Measurements from ENCODE around the gene TTC19. TPM values are rescaled to one million over a fixed set of nuclear protein-coding genes. Genes with fewer than 3 reads are reported as not detected.

Gene TTC19
- total and polyA plus RNA-seq, 2 experiments from 2014 or later = 31.8 to 46.5 TPM

DNA sequence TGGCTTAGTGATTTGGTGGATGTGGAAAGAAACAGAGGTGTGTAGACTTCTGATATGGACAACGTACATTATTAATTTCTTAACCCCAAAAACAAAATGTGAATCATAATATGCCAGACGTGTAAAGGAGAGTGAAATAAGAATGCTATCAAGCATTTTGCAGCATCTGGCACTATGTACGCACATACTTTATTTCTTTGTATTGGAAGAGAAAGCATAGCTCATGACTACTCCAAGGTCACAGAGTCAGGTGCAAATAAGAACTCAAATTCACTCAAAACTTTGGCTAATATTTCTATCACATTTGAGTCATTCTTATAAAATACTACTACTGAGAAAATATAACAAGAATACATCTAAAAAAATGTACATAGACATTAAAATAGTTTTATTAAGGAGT lies 74.8 kb downstream of the TTC19 start:
- Histone ChIP-seq H3K36me3 (replicated peaks; ENCODE audit: insufficient read depth, low read depth) (no peaks in the 10 kb centered on the region), H3K9me3 (ENCODE audit: low read depth) (no peaks in the 10 kb centered on the region), H3K27ac (no peak overlapping the region), H3K79me2 (peaks cover 2% of the 10 kb centered on the region), H3K9me2 (replicated peaks; ENCODE audit: insufficient read depth) (no peaks in the 10 kb centered on the region), H3K4me1 (ENCODE audit: insufficient read depth) (no peaks in the 10 kb centered on the region), H2AFZ (no peak overlapping the region), H3K4me2 (no peak overlapping the region), H4K20me1 (ENCODE audit: insufficient read depth, poor library complexity, severe bottlenecking) (no peaks in the 10 kb centered on the region), H3K27me3 (no peaks in the 10 kb centered on the region), H3K4me3 (no peak overlapping the region)
- WGBS (ENCODE audit: low lambda C conversion rate, missing lambda C conversion rate) = 98% methylated on average over 3 of the region's 3 CpGs
- no peak for DNase-seq (ENCODE audit: low spot score)
- TF ChIP-seq EZH2phosphoT487 (IDR thresholded peaks at IDR 0.05; ENCODE audit: low read depth, severe bottlenecking, unreplicated experiment) (no peak), EZH2 (IDR thresholded peaks at IDR 0.05; ENCODE audit: borderline replicate concordance) (no peak)
- TF ChIP-seq, protein P1, sequence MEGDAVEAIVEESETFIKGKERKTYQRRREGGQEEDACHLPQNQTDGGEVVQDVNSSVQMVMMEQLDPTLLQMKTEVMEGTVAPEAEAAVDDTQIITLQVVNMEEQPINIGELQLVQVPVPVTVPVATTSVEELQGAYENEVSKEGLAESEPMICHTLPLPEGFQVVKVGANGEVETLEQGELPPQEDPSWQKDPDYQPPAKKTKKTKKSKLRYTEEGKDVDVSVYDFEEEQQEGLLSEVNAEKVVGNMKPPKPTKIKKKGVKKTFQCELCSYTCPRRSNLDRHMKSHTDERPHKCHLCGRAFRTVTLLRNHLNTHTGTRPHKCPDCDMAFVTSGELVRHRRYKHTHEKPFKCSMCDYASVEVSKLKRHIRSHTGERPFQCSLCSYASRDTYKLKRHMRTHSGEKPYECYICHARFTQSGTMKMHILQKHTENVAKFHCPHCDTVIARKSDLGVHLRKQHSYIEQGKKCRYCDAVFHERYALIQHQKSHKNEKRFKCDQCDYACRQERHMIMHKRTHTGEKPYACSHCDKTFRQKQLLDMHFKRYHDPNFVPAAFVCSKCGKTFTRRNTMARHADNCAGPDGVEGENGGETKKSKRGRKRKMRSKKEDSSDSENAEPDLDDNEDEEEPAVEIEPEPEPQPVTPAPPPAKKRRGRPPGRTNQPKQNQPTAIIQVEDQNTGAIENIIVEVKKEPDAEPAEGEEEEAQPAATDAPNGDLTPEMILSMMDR (IDR thresholded peaks at IDR 0.05; ENCODE audit: poor library complexity) = no peak

DNA sequence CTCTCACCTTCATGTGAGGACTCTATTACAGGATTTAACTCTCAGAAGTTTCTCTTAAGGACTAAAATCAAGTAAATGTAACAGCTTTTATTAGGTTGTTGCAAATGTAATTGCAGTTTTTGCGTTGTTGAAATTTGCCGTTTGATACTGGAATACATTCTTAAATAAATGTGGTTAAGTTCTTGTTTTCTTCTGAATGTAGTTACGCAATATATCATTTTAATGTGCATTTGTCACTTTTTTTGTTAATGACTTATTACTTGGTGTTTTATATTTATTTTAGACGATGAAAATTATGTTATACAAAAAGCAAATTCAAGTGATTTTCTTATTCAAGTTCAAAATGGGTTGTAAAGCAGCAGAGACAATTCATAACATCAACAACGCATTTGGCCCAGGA lies 76.3 kb downstream of the TTC19 start:
- Histone ChIP-seq H3K27me3 (no peaks in the 10 kb centered on the region), H3K27ac (no peak overlapping the region), H3K4me3 (no peak overlapping the region), H3K36me3 (replicated peaks; ENCODE audit: insufficient read depth, low read depth) (no peaks in the 10 kb centered on the region), H2AFZ (no peak overlapping the region), H3K9me3 (ENCODE audit: low read depth) (no peaks in the 10 kb centered on the region), H3K4me2 (no peak overlapping the region), H4K20me1 (ENCODE audit: insufficient read depth, poor library complexity, severe bottlenecking) (no peaks in the 10 kb centered on the region), H3K4me1 (ENCODE audit: insufficient read depth) (no peaks in the 10 kb centered on the region), H3K79me2 (peaks cover 2% of the 10 kb centered on the region), H3K9me2 (replicated peaks; ENCODE audit: insufficient read depth) (no peaks in the 10 kb centered on the region)
- WGBS (ENCODE audit: low lambda C conversion rate, missing lambda C conversion rate) = 96% methylated on average over 5 of the region's 5 CpGs
- no peak for DNase-seq (ENCODE audit: low spot score)
- TF ChIP-seq, protein P1 (IDR thresholded peaks at IDR 0.05; ENCODE audit: poor library complexity) = no peak
- TF ChIP-seq EZH2phosphoT487 (IDR thresholded peaks at IDR 0.05; ENCODE audit: low read depth, severe bottlenecking, unreplicated experiment) (no peak), EZH2 (IDR thresholded peaks at IDR 0.05; ENCODE audit: borderline replicate concordance) (no peak)

Other genes with a start within 250 kb of the TTC19 start
- 9.2 and 11.4 TPM in 2 replicates for gene ADORA2B, start 54.7 kb upstream of the TTC19 start, total RNA-seq
- gene ADORA2B, start 54.7 kb upstream of the TTC19 start, polyA plus RNA-seq = 11.7 and 15.4 TPM in 2 replicates
- 22.2 and 27.0 TPM in 2 replicates for gene ZSWIM7, start 120 bp upstream of the TTC19 start, total RNA-seq
- 41.8 and 46.8 TPM in 2 replicates for gene ZSWIM7, start 120 bp upstream of the TTC19 start, polyA plus RNA-seq
- 64.6 and 73.7 TPM in 2 replicates for gene NCOR1, start 215.7 kb downstream of the TTC19 start, total RNA-seq
- 117 and 134 TPM in 2 replicates for gene NCOR1, start 215.7 kb downstream of the TTC19 start, polyA plus RNA-seq
- 31.4 and 35.9 TPM in 2 replicates for gene PIGL, start 217.4 kb downstream of the TTC19 start, total RNA-seq
- 21.2 and 26.0 TPM in 2 replicates for gene PIGL, start 217.4 kb downstream of the TTC19 start, polyA plus RNA-seq